ENCODE measurements around the gene GPC3.

The GPC3 gene

GRCh38 chrX:133938530-133938929, 46.9 kb downstream of the GPC3 start:
- H3K9ac ChIP-seq (ENCODE audit: low read length), result no peak overlapping the region
- no peaks in the 10 kb centered on the region for H3K9me3 ChIP-seq (ENCODE audit: control insufficient read depth, low read length)
- H3K4me3 ChIP-seq (ENCODE audit: low read length), result no peak overlapping the region
- H3K27me3 ChIP-seq (ENCODE audit: control insufficient read depth, insufficient read depth, low read length), result no peaks in the 10 kb centered on the region
- H3K4me1 ChIP-seq (ENCODE audit: control insufficient read depth, insufficient read depth, low read length), result no peaks in the 10 kb centered on the region
- no peaks in the 10 kb centered on the region for H3K36me3 ChIP-seq (ENCODE audit: control insufficient read depth, insufficient read depth, low read length)

- Histone ChIP-seq H3K4me3 (ENCODE audit: low read length) (no peak overlapping the region), H3K27me3 (ENCODE audit: control insufficient read depth, insufficient read depth, low read length) (no peaks in the 10 kb centered on the region), H3K36me3 (ENCODE audit: control insufficient read depth, insufficient read depth, low read length) (no peaks in the 10 kb centered on the region), H3K9ac (ENCODE audit: low read length) (no peak overlapping the region), H3K4me1 (ENCODE audit: control insufficient read depth, insufficient read depth, low read length) (no peaks in the 10 kb centered on the region), H3K9me3 (ENCODE audit: control insufficient read depth, low read length) (no peaks in the 10 kb centered on the region)
Measured at GRCh38 chrX:133937022-133937421, 48.4 kb downstream of the GPC3 start.

GRCh38 chrX:133935076-133935475, 50.3 kb downstream of the GPC3 start:
- no peak overlapping the region for H3K9ac ChIP-seq (ENCODE audit: low read length)
- no peaks in the 10 kb centered on the region for H3K4me1 ChIP-seq (ENCODE audit: control insufficient read depth, insufficient read depth, low read length)
- no peaks in the 10 kb centered on the region for H3K36me3 ChIP-seq (ENCODE audit: control insufficient read depth, insufficient read depth, low read length)
- no peak overlapping the region for H3K4me3 ChIP-seq (ENCODE audit: low read length)
- no peaks in the 10 kb centered on the region for H3K9me3 ChIP-seq (ENCODE audit: control insufficient read depth, low read length)
- no peaks in the 10 kb centered on the region for H3K27me3 ChIP-seq (ENCODE audit: control insufficient read depth, insufficient read depth, low read length)

GRCh38 chrX:133933316-133933715, 52.1 kb downstream of the GPC3 start:
- Histone ChIP-seq H3K9ac (ENCODE audit: low read length) (no peak overlapping the region), H3K9me3 (ENCODE audit: control insufficient read depth, low read length) (no peaks in the 10 kb centered on the region), H3K4me3 (ENCODE audit: low read length) (no peak overlapping the region), H3K36me3 (ENCODE audit: control insufficient read depth, insufficient read depth, low read length) (no peaks in the 10 kb centered on the region), H3K4me1 (ENCODE audit: control insufficient read depth, insufficient read depth, low read length) (no peaks in the 10 kb centered on the region), H3K27me3 (ENCODE audit: control insufficient read depth, insufficient read depth, low read length) (no peaks in the 10 kb centered on the region)

- Histone ChIP-seq H3K36me3 (ENCODE audit: control insufficient read depth, insufficient read depth, low read length) (no peaks in the 10 kb centered on the region), H3K9ac (ENCODE audit: low read length) (no peak overlapping the region), H3K4me3 (ENCODE audit: low read length) (no peak overlapping the region), H3K4me1 (ENCODE audit: control insufficient read depth, insufficient read depth, low read length) (no peaks in the 10 kb centered on the region), H3K27me3 (ENCODE audit: control insufficient read depth, insufficient read depth, low read length) (no peaks in the 10 kb centered on the region), H3K9me3 (ENCODE audit: control insufficient read depth, low read length) (no peaks in the 10 kb centered on the region)
Measured at GRCh38 chrX:133929836-133930464, 55.4 kb downstream of the GPC3 start.

- H3K9me3 ChIP-seq (ENCODE audit: control insufficient read depth, low read length), result no peaks in the 10 kb centered on the region
- H3K4me1 ChIP-seq (ENCODE audit: control insufficient read depth, insufficient read depth, low read length), result no peaks in the 10 kb centered on the region
- no peak overlapping the region for H3K9ac ChIP-seq (ENCODE audit: low read length)
- no peaks in the 10 kb centered on the region for H3K27me3 ChIP-seq (ENCODE audit: control insufficient read depth, insufficient read depth, low read length)
- H3K36me3 ChIP-seq (ENCODE audit: control insufficient read depth, insufficient read depth, low read length), result no peaks in the 10 kb centered on the region
- no peak overlapping the region for H3K4me3 ChIP-seq (ENCODE audit: low read length)
Measured at GRCh38 chrX:133928365-133928764, 57.0 kb downstream of the GPC3 start.

- Histone ChIP-seq H3K9ac (ENCODE audit: low read length) (no peak overlapping the region), H3K4me1 (ENCODE audit: control insufficient read depth, insufficient read depth, low read length) (no peaks in the 10 kb centered on the region), H3K36me3 (ENCODE audit: control insufficient read depth, insufficient read depth, low read length) (no peaks in the 10 kb centered on the region), H3K9me3 (ENCODE audit: control insufficient read depth, low read length) (no peaks in the 10 kb centered on the region), H3K27me3 (ENCODE audit: control insufficient read depth, insufficient read depth, low read length) (no peaks in the 10 kb centered on the region), H3K4me3 (ENCODE audit: low read length) (no peak overlapping the region)
Measured at GRCh38 chrX:133926809-133927208, 58.6 kb downstream of the GPC3 start.

GRCh38 chrX:133926099-133926498, 59.3 kb downstream of the GPC3 start:
- Histone ChIP-seq H3K9ac (ENCODE audit: low read length) (no peak overlapping the region), H3K4me3 (ENCODE audit: low read length) (no peak overlapping the region), H3K9me3 (ENCODE audit: control insufficient read depth, low read length) (no peaks in the 10 kb centered on the region), H3K4me1 (ENCODE audit: control insufficient read depth, insufficient read depth, low read length) (no peaks in the 10 kb centered on the region), H3K36me3 (ENCODE audit: control insufficient read depth, insufficient read depth, low read length) (no peaks in the 10 kb centered on the region), H3K27me3 (ENCODE audit: control insufficient read depth, insufficient read depth, low read length) (no peaks in the 10 kb centered on the region)

GRCh38 chrX:133924548-133924947, 60.8 kb downstream of the GPC3 start:
- no peaks in the 10 kb centered on the region for H3K4me1 ChIP-seq (ENCODE audit: control insufficient read depth, insufficient read depth, low read length)
- H3K9ac ChIP-seq (ENCODE audit: low read length), result no peak overlapping the region
- no peak overlapping the region for H3K4me3 ChIP-seq (ENCODE audit: low read length)
- no peaks in the 10 kb centered on the region for H3K36me3 ChIP-seq (ENCODE audit: control insufficient read depth, insufficient read depth, low read length)
- no peaks in the 10 kb centered on the region for H3K9me3 ChIP-seq (ENCODE audit: control insufficient read depth, low read length)
- no peaks in the 10 kb centered on the region for H3K27me3 ChIP-seq (ENCODE audit: control insufficient read depth, insufficient read depth, low read length)

GRCh38 chrX:133923548-133923947, 61.8 kb downstream of the GPC3 start:
- H3K4me3 ChIP-seq (ENCODE audit: low read length), result no peak overlapping the region
- no peaks in the 10 kb centered on the region for H3K4me1 ChIP-seq (ENCODE audit: control insufficient read depth, insufficient read depth, low read length)
- no peaks in the 10 kb centered on the region for H3K9me3 ChIP-seq (ENCODE audit: control insufficient read depth, low read length)
- H3K27me3 ChIP-seq (ENCODE audit: control insufficient read depth, insufficient read depth, low read length), result no peaks in the 10 kb centered on the region
- H3K9ac ChIP-seq (ENCODE audit: low read length), result no peak overlapping the region
- no peaks in the 10 kb centered on the region for H3K36me3 ChIP-seq (ENCODE audit: control insufficient read depth, insufficient read depth, low read length)

- no peaks in the 10 kb centered on the region for H3K9me3 ChIP-seq (ENCODE audit: control insufficient read depth, low read length)
- H3K4me1 ChIP-seq (ENCODE audit: control insufficient read depth, insufficient read depth, low read length), result no peaks in the 10 kb centered on the region
- H3K4me3 ChIP-seq (ENCODE audit: low read length), result no peak overlapping the region
- H3K36me3 ChIP-seq (ENCODE audit: control insufficient read depth, insufficient read depth, low read length), result no peaks in the 10 kb centered on the region
- H3K27me3 ChIP-seq (ENCODE audit: control insufficient read depth, insufficient read depth, low read length), result no peaks in the 10 kb centered on the region
- H3K9ac ChIP-seq (ENCODE audit: low read length), result no peak overlapping the region
Measured at GRCh38 chrX:133923113-133923512, 62.3 kb downstream of the GPC3 start.

- H3K4me1 ChIP-seq (ENCODE audit: control insufficient read depth, insufficient read depth, low read length), result no peaks in the 10 kb centered on the region
- H3K36me3 ChIP-seq (ENCODE audit: control insufficient read depth, insufficient read depth, low read length), result no peaks in the 10 kb centered on the region
- H3K4me3 ChIP-seq (ENCODE audit: low read length), result no peak overlapping the region
- H3K9ac ChIP-seq (ENCODE audit: low read length), result no peak overlapping the region
- H3K27me3 ChIP-seq (ENCODE audit: control insufficient read depth, insufficient read depth, low read length), result no peaks in the 10 kb centered on the region
- no peaks in the 10 kb centered on the region for H3K9me3 ChIP-seq (ENCODE audit: control insufficient read depth, low read length)
Measured at GRCh38 chrX:133922390-133922771, 63.0 kb downstream of the GPC3 start.

- Histone ChIP-seq H3K36me3 (ENCODE audit: control insufficient read depth, insufficient read depth, low read length) (no peaks in the 10 kb centered on the region), H3K27me3 (ENCODE audit: control insufficient read depth, insufficient read depth, low read length) (no peaks in the 10 kb centered on the region), H3K4me3 (ENCODE audit: low read length) (no peak overlapping the region), H3K9me3 (ENCODE audit: control insufficient read depth, low read length) (no peaks in the 10 kb centered on the region), H3K9ac (ENCODE audit: low read length) (no peak overlapping the region), H3K4me1 (ENCODE audit: control insufficient read depth, insufficient read depth, low read length) (no peaks in the 10 kb centered on the region)
Measured at GRCh38 chrX:133921764-133922389, 63.5 kb downstream of the GPC3 start.

Measured in mucosa of stomach (tissue), 1 donor.